NOMO-1 treated with DMSO at 0.1 percent for 48 hours (cell line): ENCODE measurements around the gene KRT23.

Experiments
- DNase-seq: peaks from one replicate; lab custom pipeline; 2025; ENCODE audit not compliant: unreplicated experiment; lab: John Stamatoyannopoulos, UW

Gene KRT23

GRCh38 chr17:40937384-40937819, at the start of gene KRT23:
Gene KRT23, minus strand, starts transcription at chr17:40937646. Its CDS starts 1,043 bp downstream, at chr17:40936603.
- DNase-seq: no peak

GRCh38 chr17:40986920-40987319, 49.5 kb upstream of the KRT23 start:
- no peak for DNase-seq

- no peak for DNase-seq
These were observed 46.8 kb upstream of the KRT23 start, which contains the start of gene KRT40 for GRCh38 chr17:40984226-40984625. Gene KRT40, minus strand, starts transcription at chr17:40984326. Its CDS starts 53 bp downstream, at chr17:40984273.

- no peak for DNase-seq
These were observed 43.7 kb upstream of the KRT23 start for GRCh38 chr17:40981115-40981514.

GRCh38 chr17:40980596-40980995, 43.1 kb upstream of the KRT23 start:
- no peak for DNase-seq

- DNase-seq: no peak
These were observed 42.7 kb upstream of the KRT23 start for GRCh38 chr17:40980117-40980516.

GRCh38 chr17:40978575-40979151, 41.2 kb upstream of the KRT23 start:
- DNase-seq: no peak

- DNase-seq: no peak
These were observed 38.1 kb upstream of the KRT23 start for GRCh38 chr17:40975516-40975915.

- DNase-seq: no peak
These were observed 36.9 kb upstream of the KRT23 start for GRCh38 chr17:40974366-40974765.

GRCh38 chr17:40967582-40967981, 30.1 kb upstream of the KRT23 start:
- DNase-seq: no peak

GRCh38 chr17:40966848-40967247, 29.4 kb upstream of the KRT23 start, which contains the start of gene KRT39:
Gene KRT39, minus strand, starts transcription at chr17:40966948. Its CDS starts 92 bp downstream, at chr17:40966856.
- DNase-seq: no peak

- DNase-seq: peak; percentile 11
These were observed 26.4 kb upstream of the KRT23 start for GRCh38 chr17:40963838-40964237.

- DNase-seq: peak; percentile 32
These were observed 24.7 kb upstream of the KRT23 start for GRCh38 chr17:40962059-40962561.

- no peak for DNase-seq
These were observed 24.1 kb upstream of the KRT23 start for GRCh38 chr17:40961591-40961990.

GRCh38 chr17:40960144-40960543, 22.7 kb upstream of the KRT23 start:
- no peak for DNase-seq

- DNase-seq: no peak
These were observed 20.9 kb upstream of the KRT23 start for GRCh38 chr17:40958086-40958953.

- peak; percentile 82 for DNase-seq
These were observed 19.2 kb upstream of the KRT23 start for GRCh38 chr17:40956401-40957254.

- DNase-seq: no peak
These were observed 16.4 kb upstream of the KRT23 start for GRCh38 chr17:40953881-40954280.

- DNase-seq: peak; percentile 49
These were observed 15.2 kb upstream of the KRT23 start for GRCh38 chr17:40952661-40953060.

GRCh38 chr17:40952154-40952553, 14.7 kb upstream of the KRT23 start:
- DNase-seq: no peak

- DNase-seq: no peak
These were observed 13.7 kb upstream of the KRT23 start for GRCh38 chr17:40951011-40951622.
